K562 (cell line): ENCODE results near the gene TRIM44. TPM values are rescaled to one million over a fixed set of nuclear protein-coding genes. Genes with fewer than 3 reads are reported as not detected.

Experiments
- CTCFL ChIP-seq: IDR thresholded peaks from 2 replicates; pipeline ENCODE4 v1.6.1; 2011; ENCODE audit warnings: borderline replicate concordance, low read depth, mild to moderate bottlenecking, moderate library complexity, low read length; ENCODE audit not compliant: insufficient read depth, poor library complexity, severe bottlenecking
- RREB1 ChIP-seq: fragments of 250-450 bp; sonication (Bioruptor Pico); IDR thresholded peaks from 2 replicates; pipeline ENCODE4 v1.4.0; 2020
- ZNF224 ChIP-seq: sonication (generic); formaldehyde crosslinking; IDR thresholded peaks from 2 replicates; pipeline ENCODE4 v1.8.0; 2022; ENCODE audit warnings: mild to moderate bottlenecking, missing genetic modification reagents
- polyA plus RNA-seq, 8 experiments: library from polyadenylated mRNA; depleted of rRNA in 4 of 8; stranded (reverse) in 5 of 8; unstranded in 3 of 8; fragments of >200 nt; fragmentation: Nextera tagmentation in 2 of 8; fragmentation: Illumina TruSeq in 1 of 8; extraction: Ambion mirVana in 2 of 8; extraction: Trizol in 1 of 8; gene quantifications; 2 replicates each; pipeline versions ENCODE4 v1.2.1 to v1.2.3, GENCODE V29; 2011 to 2014; ENCODE audit warnings: inconsistent platforms in 1 of 8, missing spikeins in 1 of 8
- total RNA-seq, 7 experiments: library from RNA; depleted of rRNA in 6 of 7; stranded (reverse); fragments of >200 nt in 6 of 7; fragmentation: Illumina TruSeq in 2 of 7; extraction: Trizol in 2 of 7; gene quantifications; 2 replicates each; pipeline versions ENCODE4 v1.2.1 to v1.2.3, GENCODE V29; 2011 to 2021; ENCODE audit warnings: low replicate concordance in 1 of 7

Gene TRIM44
- total and polyA plus RNA-seq, 9 of the 15 experiments (the other 6 are each of a cell fraction or from before 2014, with no cell fraction given): 8.3 to 105 (median 37.2) TPM

- no peak for TF ChIP-seq RREB1 (CRISPR knock-in tag)
- TF ChIP-seq CTCFL: no peak
- no peak for TF ChIP-seq ZNF224
Observed at GRCh38 chr11:35676611-35676965, 14.0 kb downstream of the TRIM44 start (continued).
